Fibroblast of mammary gland (primary cell): ENCODE results near the gene CCDC3.

ENCODE experiments used
- DNase-seq: peaks from one replicate; pipeline ENCODE4 v3.0.0-alpha.2; 2010; ENCODE audit warnings: low read depth
- H3K4me3 ChIP-seq: 2 replicates; pipeline ENCODE4 v1.5.1; 2011; ENCODE audit warnings: low read depth, mild to moderate bottlenecking, low read length, moderate library complexity; ENCODE audit not compliant: control insufficient read depth
- TF ChIP-seq, protein P1 (sequence below): conservative IDR thresholded peaks from 2 replicates; pipeline ENCODE4 v1.5.1; 2011; ENCODE audit warnings: low read depth, low read length, inconsistent platforms; ENCODE audit not compliant: control insufficient read depth, insufficient read depth

Gene CCDC3

GRCh38 chr10:12924911-12925310, 76.6 kb downstream of the CCDC3 start:
- no peak overlapping the region for H3K4me3 ChIP-seq
- TF ChIP-seq, protein P1, sequence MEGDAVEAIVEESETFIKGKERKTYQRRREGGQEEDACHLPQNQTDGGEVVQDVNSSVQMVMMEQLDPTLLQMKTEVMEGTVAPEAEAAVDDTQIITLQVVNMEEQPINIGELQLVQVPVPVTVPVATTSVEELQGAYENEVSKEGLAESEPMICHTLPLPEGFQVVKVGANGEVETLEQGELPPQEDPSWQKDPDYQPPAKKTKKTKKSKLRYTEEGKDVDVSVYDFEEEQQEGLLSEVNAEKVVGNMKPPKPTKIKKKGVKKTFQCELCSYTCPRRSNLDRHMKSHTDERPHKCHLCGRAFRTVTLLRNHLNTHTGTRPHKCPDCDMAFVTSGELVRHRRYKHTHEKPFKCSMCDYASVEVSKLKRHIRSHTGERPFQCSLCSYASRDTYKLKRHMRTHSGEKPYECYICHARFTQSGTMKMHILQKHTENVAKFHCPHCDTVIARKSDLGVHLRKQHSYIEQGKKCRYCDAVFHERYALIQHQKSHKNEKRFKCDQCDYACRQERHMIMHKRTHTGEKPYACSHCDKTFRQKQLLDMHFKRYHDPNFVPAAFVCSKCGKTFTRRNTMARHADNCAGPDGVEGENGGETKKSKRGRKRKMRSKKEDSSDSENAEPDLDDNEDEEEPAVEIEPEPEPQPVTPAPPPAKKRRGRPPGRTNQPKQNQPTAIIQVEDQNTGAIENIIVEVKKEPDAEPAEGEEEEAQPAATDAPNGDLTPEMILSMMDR: no peak
- no peak for DNase-seq

GRCh38 chr10:12922117-12922900, 79.2 kb downstream of the CCDC3 start:
- TF ChIP-seq, protein P1: no peak
- DNase-seq: no peak
- no peak overlapping the region for H3K4me3 ChIP-seq

- no peak for DNase-seq
- no peak overlapping the region for H3K4me3 ChIP-seq
- TF ChIP-seq, protein P1: no peak
These were observed 80.3 kb downstream of the CCDC3 start for GRCh38 chr10:12921163-12921562.

GRCh38 chr10:12919574-12919973, 81.9 kb downstream of the CCDC3 start:
- TF ChIP-seq, protein P1: no peak
- DNase-seq: no peak
- no peak overlapping the region for H3K4me3 ChIP-seq

GRCh38 chr10:12916587-12916986, 84.9 kb downstream of the CCDC3 start:
- DNase-seq: no peak
- H3K4me3 ChIP-seq: no peak overlapping the region
- TF ChIP-seq, protein P1: no peak

DNA sequence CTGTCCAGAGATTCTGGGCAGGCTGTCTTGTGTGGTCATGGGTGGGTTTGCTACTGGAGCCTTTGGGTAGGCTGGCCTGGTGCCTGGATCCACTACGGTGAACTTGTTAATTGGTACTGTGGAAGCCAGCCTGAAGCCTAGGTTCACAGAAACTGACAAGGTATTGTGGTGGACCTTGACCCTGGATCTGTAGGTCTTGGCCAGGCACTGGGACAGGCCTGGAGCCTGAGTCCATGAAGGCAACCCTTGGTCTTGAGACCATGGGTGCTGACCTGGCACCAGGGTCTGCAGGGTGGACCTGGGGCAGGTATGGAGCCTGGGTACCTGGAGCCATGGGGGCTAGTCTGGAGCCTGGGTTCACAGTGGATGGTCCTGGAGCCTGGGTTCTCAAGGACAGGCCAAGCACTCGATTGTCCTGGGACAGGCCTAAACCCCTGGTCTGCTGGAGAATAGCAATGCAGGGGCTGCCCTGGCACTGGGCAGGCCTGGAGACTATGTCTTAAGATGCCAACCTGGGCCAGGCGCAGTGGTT, 85.8 kb downstream of the CCDC3 start:
- DNase-seq: no peak
- H3K4me3 ChIP-seq: no peak overlapping the region
- TF ChIP-seq, protein P1: no peak

- DNase-seq: peak; percentile 36
- TF ChIP-seq, protein P1: no peak
- H3K4me3 ChIP-seq: no peak overlapping the region
These were observed 87.4 kb downstream of the CCDC3 start for GRCh38 chr10:12914111-12914510.
